BJ (cell line): ENCODE results near the gene ADGRV1. TPM values are rescaled to one million over a fixed set of nuclear protein-coding genes. Genes with fewer than 3 reads are reported as not detected.

Experiments
- CTCF ChIA-PET: fragments of 350-600 bp; formaldehyde crosslinking; extraction: SDS; loops from one replicate; lab custom pipeline; 2021; ENCODE audit warnings: antibody characterized with exemption, inconsistent platforms; lab: Yijun Ruan, JAX
- POLR2A ChIA-PET: fragments of 300-600 bp; sonication (Branson Sonifier 250); formaldehyde crosslinking; extraction: SDS; loops from one replicate; lab custom pipeline; 2021; ENCODE audit warnings: antibody characterized with exemption; lab: Charles Lee
- DNase-seq: peaks from one replicate; pipeline ENCODE4 v3.0.0-alpha.2; 2011; ENCODE audit warnings: low read depth
- H3K27me3 ChIP-seq: 2 replicates; pipeline ENCODE4 v1.6.0; 2011; ENCODE audit warnings: low read length; ENCODE audit not compliant: control insufficient read depth, insufficient read depth
- H3K36me3 ChIP-seq: 2 replicates; pipeline ENCODE4 v1.5.1; 2011; ENCODE audit warnings: low read length; ENCODE audit not compliant: control insufficient read depth, insufficient read depth
- H3K4me3 ChIP-seq: 2 replicates; pipeline ENCODE4 v1.5.1; 2011; ENCODE audit warnings: low read depth, mild to moderate bottlenecking, control low read depth, low read length
- CTCF ChIP-seq: IDR thresholded peaks from 2 replicates; pipeline ENCODE4 v1.5.1; 2011; ENCODE audit warnings: low read depth, mild to moderate bottlenecking, control low read depth, inconsistent platforms, low read length, moderate library complexity; ENCODE audit not compliant: insufficient read depth
- polyA plus RNA-seq: library from polyadenylated mRNA; depleted of rRNA; stranded (reverse); fragments of >200 nt; gene quantifications from 2 replicates; pipeline ENCODE4 v1.2.3, GENCODE V29; 2011

Gene ADGRV1
- polyA plus RNA-seq, 1 experiment = 0.15 TPM

DNA sequence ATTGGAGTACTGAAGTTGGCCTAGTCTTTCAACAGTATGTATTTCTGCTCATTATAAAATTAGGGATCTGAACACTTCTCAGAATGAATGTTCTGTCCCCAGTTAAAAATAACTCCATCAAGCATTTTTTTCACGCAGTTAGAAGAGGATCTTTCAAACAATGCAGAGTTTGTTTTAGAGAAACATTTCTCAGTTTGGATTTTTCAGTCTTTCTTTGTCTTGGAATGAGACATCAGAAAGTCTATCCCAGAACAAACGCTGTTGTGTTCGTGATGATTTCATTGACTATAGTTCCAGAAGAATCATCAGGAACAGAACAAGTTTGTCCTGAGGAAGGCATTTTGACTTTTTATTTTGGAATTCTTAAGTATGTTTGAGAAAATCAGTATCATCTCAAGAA, 605.8 kb downstream of the ADGRV1 start:
- ChIA-PET CTCF (interaction anchor here (0.8 kb wide), 1 partner anchor 23 kb away, joined by 3 read pairs; no protein-coding TSS in a partner anchor), POLR2A (no interaction called here)

GRCh38 chr5:91166059-91166807, 607.6 kb downstream of the ADGRV1 start:
- CTCF ChIA-PET = no interaction called here
- DNase-seq = peak; percentile 31

More for the DNA sequence above, 605.8 kb downstream of the ADGRV1 start:
- Histone ChIP-seq H3K4me3 (no peak overlapping the region), H3K27me3 (no peaks in the 10 kb centered on the region), H3K36me3 (no peaks in the 10 kb centered on the region)
- no peak for DNase-seq
- no peak for TF ChIP-seq CTCF

DNA sequence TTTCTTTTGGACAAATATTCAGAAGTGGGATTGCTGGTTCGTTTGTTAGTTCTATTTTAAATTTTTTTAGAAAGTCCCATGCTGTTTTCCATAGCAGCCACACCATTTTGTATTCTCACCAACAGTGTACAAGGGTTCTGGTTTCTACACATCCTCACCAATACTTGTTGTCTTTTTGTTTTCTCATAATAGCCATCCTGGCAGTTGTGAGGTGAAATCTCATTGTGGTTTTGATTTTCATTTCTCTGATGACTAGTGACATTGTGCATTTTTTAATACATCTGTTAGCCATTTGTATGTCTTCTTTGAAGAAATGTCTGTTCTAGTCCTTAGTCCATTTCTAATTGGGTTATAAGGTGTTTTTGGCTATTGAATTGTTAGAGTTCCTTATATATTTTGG, 610.3 kb downstream of the ADGRV1 start:
- no peak for DNase-seq
- ChIA-PET POLR2A (no interaction called here), CTCF (interaction anchor here (0.7 kb wide), 1 partner anchor 218 kb away, joined by 3 read pairs; no protein-coding TSS in a partner anchor)
- Histone ChIP-seq H3K36me3 (no peaks in the 10 kb centered on the region), H3K4me3 (no peak overlapping the region), H3K27me3 (no peaks in the 10 kb centered on the region)
- TF ChIP-seq CTCF = no peak

More at GRCh38 chr5:91166059-91166807, 607.6 kb downstream of the ADGRV1 start:
- no peaks in the 10 kb centered on the region for H3K36me3 ChIP-seq
- H3K27me3 ChIP-seq = no peaks in the 10 kb centered on the region
- no peak for TF ChIP-seq CTCF
- no peak overlapping the region for H3K4me3 ChIP-seq
- POLR2A ChIA-PET = no interaction called here

DNA sequence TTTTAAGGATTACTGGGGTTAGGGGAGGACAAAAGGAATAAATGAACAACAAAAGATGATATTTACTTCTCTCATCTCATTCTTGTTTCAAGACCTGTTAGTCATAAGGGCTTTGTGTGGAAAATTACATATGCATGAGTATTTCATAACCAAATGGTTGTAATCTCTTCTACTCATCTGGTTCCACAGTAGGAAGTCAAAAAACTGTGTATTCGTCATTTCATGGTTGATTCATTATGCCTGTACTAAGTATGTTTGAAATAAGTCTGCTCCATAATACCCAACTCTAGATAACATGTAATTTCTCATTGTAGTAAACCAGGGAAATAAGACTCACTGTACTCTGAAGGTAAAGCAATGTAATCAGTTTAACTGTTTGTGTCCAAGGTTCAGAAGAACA, 611.7 kb downstream of the ADGRV1 start:
- H3K4me3 ChIP-seq = no peak overlapping the region
- H3K36me3 ChIP-seq = no peaks in the 10 kb centered on the region
- CTCF ChIA-PET = no interaction called here
- no peak for TF ChIP-seq CTCF
- H3K27me3 ChIP-seq = no peaks in the 10 kb centered on the region
- POLR2A ChIA-PET = no interaction called here
- no peak for DNase-seq

DNA sequence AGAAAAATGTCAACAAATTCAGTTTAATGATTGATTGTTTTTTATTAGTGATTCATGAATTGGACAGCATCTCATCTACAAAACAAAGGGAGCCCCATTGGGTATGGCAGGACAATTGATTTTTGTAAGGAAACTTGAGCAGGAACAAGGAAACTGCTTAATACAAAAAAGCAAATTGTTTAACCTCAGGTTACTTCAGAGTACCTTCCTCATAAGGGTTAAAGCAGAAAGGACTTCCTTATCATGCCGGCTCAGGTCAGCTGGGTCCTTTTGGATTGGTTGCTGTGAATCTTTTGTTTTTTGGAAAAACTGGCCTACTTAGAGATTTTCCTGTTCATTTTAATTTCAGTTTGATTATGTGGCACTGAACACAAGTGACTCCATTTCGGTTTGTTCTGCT, 612.7 kb downstream of the ADGRV1 start:
- ChIA-PET POLR2A (no interaction called here), CTCF (interaction anchor here (1.3 kb wide), 1 partner anchor 11 kb away, joined by 4 read pairs; no protein-coding TSS in a partner anchor)
- Histone ChIP-seq H3K36me3 (no peaks in the 10 kb centered on the region), H3K4me3 (no peak overlapping the region), H3K27me3 (no peaks in the 10 kb centered on the region)
- TF ChIP-seq CTCF = no peak
- DNase-seq = no peak
